Activated CD8-positive, alpha-beta T cell treated with anti-CD3 and anti-CD28 coated beads for 36 hours (primary cell): ENCODE data around the gene WFDC11. TPM values are rescaled to one million over a fixed set of nuclear protein-coding genes. Genes with fewer than 3 reads are reported as not detected.
"Not testable (repeated sequence)": the region's sequence is repeated elsewhere in the genome, so short reads cannot be mapped to it uniquely, and the experiment has no call there.

Source experiments
- ATAC-seq: fragments of 200-7000 bp; cut with Tn5 transposase; one replicate; pipeline ENCODE4 v1.10.0; 2021; ENCODE audit warnings: mild to moderate bottlenecking, moderate library complexity
- CTCF ChIA-PET: fragments of 350-600 bp; sonication (Branson Sonifier 250); formaldehyde crosslinking; loops from one replicate; lab custom pipeline; 2021; ENCODE audit warnings: antibody characterized with exemption; lab: Charles Lee
- POLR2A ChIA-PET: fragments of 350-600 bp; sonication (Branson Sonifier 250); formaldehyde crosslinking; loops from one replicate; lab custom pipeline; 2021; ENCODE audit warnings: antibody characterized with exemption; lab: Charles Lee
- DNase-seq: peaks from one replicate; pipeline ENCODE4 v3.0.0-alpha.2; 2020
- H3K27ac Mint-ChIP-seq: one replicate; pipeline ENCODE4 v1.8.0; 2021; ENCODE audit warnings: mild to moderate bottlenecking, mixed read lengths
- H3K27me3 Mint-ChIP-seq: one replicate; pipeline ENCODE4 v1.8.0; 2021; ENCODE audit warnings: mixed read lengths
- H3K36me3 Mint-ChIP-seq: one replicate; pipeline ENCODE4 v1.8.0; 2021; ENCODE audit warnings: low read depth, mixed read lengths
- H3K4me1 Mint-ChIP-seq: one replicate; pipeline ENCODE4 v1.8.0; 2021; ENCODE audit warnings: low read depth, mixed read lengths
- H3K4me3 Mint-ChIP-seq: one replicate; pipeline ENCODE4 v1.8.0; 2021; ENCODE audit warnings: mild to moderate bottlenecking, moderate library complexity, mixed read lengths
- H3K9me3 Mint-ChIP-seq: one replicate; pipeline ENCODE4 v1.8.0; 2021; ENCODE audit warnings: mixed read lengths
- CTCF ChIP-seq: fragments of 200-600 bp; IDR thresholded peaks from one replicate; pipeline ENCODE4 v1.8.0; 2022; ENCODE audit warnings: antibody characterized with exemption, mild to moderate bottlenecking
- intact Hi-C: fragments of 100-400 bp; cut with micrococcal nuclease; formaldehyde crosslinking; loops from one replicate; pipeline ENCODE4 v1.10.0; 2022
- total RNA-seq, 2 experiments: library from RNA; stranded (reverse); gene quantifications; one replicate each; pipeline ENCODE4 v1.2.3, GENCODE V29; 2021

Gene WFDC11
- total RNA-seq, 2 experiments from 2014 or later, result not detected

- H3K9me3 Mint-ChIP-seq, result no peaks in the 10 kb centered on the region
- DNase-seq, result no peak
- H3K27me3 Mint-ChIP-seq, result peaks cover 12% of the 10 kb centered on the region
- ATAC-seq, result no peak
- no peaks in the 10 kb centered on the region for H3K4me1 Mint-ChIP-seq
- H3K4me3 Mint-ChIP-seq, result no peak overlapping the region
- POLR2A ChIA-PET, result no interaction called here
- no peaks in the 10 kb centered on the region for H3K36me3 Mint-ChIP-seq
- intact Hi-C loops, result no loop called here
- TF ChIP-seq CTCF, result no peak
- CTCF ChIA-PET, result interaction anchor here (1.6 to 1.8 kb wide), 2 partner anchors 20 to 122 kb away, joined by 3 to 8 read pairs; partner anchors contain the start of gene WFDC10A
- no peak overlapping the region for H3K27ac Mint-ChIP-seq
Measured at GRCh38 chr20:45649312-45649863, 20.7 kb downstream of the WFDC11 start.

GRCh38 chr20:45647441-45648050, 22.5 kb downstream of the WFDC11 start:
- TF ChIP-seq CTCF, result no peak
- intact Hi-C loops, result no loop called here
- no peak for DNase-seq
- ATAC-seq, result no peak
- Mint-ChIP-seq H3K27me3 (peaks cover 7% of the 10 kb centered on the region), H3K4me3 (no peak overlapping the region), H3K9me3 (no peaks in the 10 kb centered on the region), H3K27ac (no peak overlapping the region), H3K4me1 (no peaks in the 10 kb centered on the region), H3K36me3 (no peaks in the 10 kb centered on the region)
- CTCF ChIA-PET, result interaction anchor here (0.7 to 1.2 kb wide), 2 partner anchors 9 to 124 kb away, joined by 4 to 5 read pairs; no protein-coding TSS in a partner anchor
- POLR2A ChIA-PET, result no interaction called here

- Mint-ChIP-seq H3K27ac (no peak overlapping the region), H3K4me3 (no peak overlapping the region), H3K36me3 (no peaks in the 10 kb centered on the region), H3K4me1 (no peaks in the 10 kb centered on the region), H3K27me3 (peaks cover 7% of the 10 kb centered on the region), H3K9me3 (no peaks in the 10 kb centered on the region)
- intact Hi-C loops, result no loop called here
- TF ChIP-seq CTCF, result no peak
- ChIA-PET CTCF (no interaction called here), POLR2A (no interaction called here)
- ATAC-seq (no peak), DNase-seq (no peak)
Measured at GRCh38 chr20:45646875-45647274, 23.2 kb downstream of the WFDC11 start.

- CTCF ChIA-PET, intact Hi-C loops, H3K4me3 Mint-ChIP-seq, DNase-seq, H3K27ac Mint-ChIP-seq, POLR2A ChIA-PET, H3K4me1 Mint-ChIP-seq, H3K27me3 Mint-ChIP-seq, ATAC-seq, H3K36me3 Mint-ChIP-seq, H3K9me3 Mint-ChIP-seq: not testable (repeated sequence)
Measured at GRCh38 chr20:45645869-45646268, 24.2 kb downstream of the WFDC11 start.

GRCh38 chr20:45641076-45641475, 29.0 kb downstream of the WFDC11 start:
- H3K9me3 Mint-ChIP-seq, intact Hi-C loops, H3K4me1 Mint-ChIP-seq, ATAC-seq, H3K27me3 Mint-ChIP-seq, POLR2A ChIA-PET, H3K4me3 Mint-ChIP-seq, H3K36me3 Mint-ChIP-seq, CTCF ChIA-PET, H3K27ac Mint-ChIP-seq, DNase-seq: not testable (repeated sequence)

GRCh38 chr20:45639687-45640086, 30.4 kb downstream of the WFDC11 start:
- no peak for TF ChIP-seq CTCF
- ChIA-PET POLR2A (no interaction called here), CTCF (interaction anchor here (1.7 kb wide), 2 partner anchors 8 to 131 kb away, joined by 4 to 7 read pairs; no protein-coding TSS in a partner anchor)
- ATAC-seq (no peak), DNase-seq (no peak)
- H3K9me3 Mint-ChIP-seq, result no peaks in the 10 kb centered on the region
- no peaks in the 10 kb centered on the region for H3K4me1 Mint-ChIP-seq
- H3K27ac Mint-ChIP-seq, result no peak overlapping the region
- intact Hi-C loops, result no loop called here
- H3K27me3 Mint-ChIP-seq, result peaks cover 6% of the 10 kb centered on the region
- no peak overlapping the region for H3K4me3 Mint-ChIP-seq
- H3K36me3 Mint-ChIP-seq, result no peaks in the 10 kb centered on the region
